NB4 (cell line): ENCODE data around the gene FMN1.

ENCODE experiments used
- CTCF ChIP-seq: IDR thresholded peaks from one replicate; pipeline ENCODE4 v1.5.1; 2012; ENCODE audit warnings: low read depth, low read length
- POLR2A ChIP-seq: IDR thresholded peaks from 2 replicates; pipeline ENCODE4 v1.6.1; 2011; ENCODE audit warnings: mild to moderate bottlenecking; ENCODE audit not compliant: insufficient read length; ENCODE audit errors: extremely low read depth

- TF ChIP-seq POLR2A (no peak), CTCF (no peak)
Observed at GRCh38 chr15:32981536-32981935, 213.0 kb downstream of the FMN1 start.
